ENCODE measurements around the gene FARP1.
"Not testable (repeated sequence)": the region's sequence is repeated elsewhere in the genome, so short reads cannot be mapped to it uniquely, and the experiment has no call there.

The FARP1 gene

GRCh38 chr13:98263841-98264240, 120.9 kb downstream of the FARP1 start:
- DNase-seq (ENCODE audit: low read depth) = no peak

- no peak for DNase-seq (ENCODE audit: low read depth)
Observed at GRCh38 chr13:98264877-98265276, 122.0 kb downstream of the FARP1 start.

- no peak for DNase-seq (ENCODE audit: low read depth)
Observed at GRCh38 chr13:98265692-98266551, 123.0 kb downstream of the FARP1 start.

- DNase-seq (ENCODE audit: low read depth) = no peak
Observed at GRCh38 chr13:98267080-98267912, 124.4 kb downstream of the FARP1 start.

- DNase-seq (ENCODE audit: low read depth) = no peak
Observed at GRCh38 chr13:98269386-98269785, 126.5 kb downstream of the FARP1 start.

- no peak for DNase-seq (ENCODE audit: low read depth)
Observed at GRCh38 chr13:98270819-98271218, 127.9 kb downstream of the FARP1 start.

GRCh38 chr13:98271646-98272045, 128.8 kb downstream of the FARP1 start:
- not testable (repeated sequence) for DNase-seq (ENCODE audit: low read depth)

GRCh38 chr13:98272549-98272948, 129.7 kb downstream of the FARP1 start:
- DNase-seq (ENCODE audit: low read depth) = no peak

- no peak for DNase-seq (ENCODE audit: low read depth)
Observed at GRCh38 chr13:98273067-98273823, 130.4 kb downstream of the FARP1 start.

- no peak for DNase-seq (ENCODE audit: low read depth)
Observed at GRCh38 chr13:98273824-98274742, 131.2 kb downstream of the FARP1 start.

GRCh38 chr13:98274921-98275487, 132.1 kb downstream of the FARP1 start:
- no peak for DNase-seq (ENCODE audit: low read depth)

- DNase-seq (ENCODE audit: low read depth) = no peak
Observed at GRCh38 chr13:98275681-98276171, 132.8 kb downstream of the FARP1 start.

- DNase-seq (ENCODE audit: low read depth) = no peak
Observed at GRCh38 chr13:98276486-98276885, 133.6 kb downstream of the FARP1 start.

- no peak for DNase-seq (ENCODE audit: low read depth)
Observed at GRCh38 chr13:98278068-98278724, 135.3 kb downstream of the FARP1 start.

- DNase-seq (ENCODE audit: low read depth) = no peak
Observed at GRCh38 chr13:98279473-98280175, 136.7 kb downstream of the FARP1 start.

- DNase-seq (ENCODE audit: low read depth) = no peak
Observed at GRCh38 chr13:98280176-98280510, 137.2 kb downstream of the FARP1 start.

- no peak for DNase-seq (ENCODE audit: low read depth)
Observed at GRCh38 chr13:98284679-98285078, 141.8 kb downstream of the FARP1 start.

GRCh38 chr13:98285317-98285716, 142.4 kb downstream of the FARP1 start:
- DNase-seq (ENCODE audit: low read depth) = no peak

- DNase-seq (ENCODE audit: low read depth) = no peak
Observed at GRCh38 chr13:98285852-98286594, 143.1 kb downstream of the FARP1 start.
